Loucy (cell line): ENCODE measurements around the gene UBA7.

Experiments
- EZH2phosphoT487 ChIP-seq: fragments of 200-600 bp; IDR thresholded peaks from 2 replicates; pipeline ENCODE4 v1.6.1; 2018; ENCODE audit warnings: antibody characterized with exemption, mild to moderate bottlenecking, moderate library complexity, borderline replicate concordance
- TF ChIP-seq, protein P1 (sequence below): fragments of 200-600 bp; sonication (generic); conservative IDR thresholded peaks from 2 replicates; pipeline ENCODE4 v1.5.1; 2014; ENCODE audit warnings: mild to moderate bottlenecking, antibody characterized with exemption, low read length

GRCh38 chr3:49793486-49794085, 20.2 kb downstream of the UBA7 start:
- TF ChIP-seq, protein P1, sequence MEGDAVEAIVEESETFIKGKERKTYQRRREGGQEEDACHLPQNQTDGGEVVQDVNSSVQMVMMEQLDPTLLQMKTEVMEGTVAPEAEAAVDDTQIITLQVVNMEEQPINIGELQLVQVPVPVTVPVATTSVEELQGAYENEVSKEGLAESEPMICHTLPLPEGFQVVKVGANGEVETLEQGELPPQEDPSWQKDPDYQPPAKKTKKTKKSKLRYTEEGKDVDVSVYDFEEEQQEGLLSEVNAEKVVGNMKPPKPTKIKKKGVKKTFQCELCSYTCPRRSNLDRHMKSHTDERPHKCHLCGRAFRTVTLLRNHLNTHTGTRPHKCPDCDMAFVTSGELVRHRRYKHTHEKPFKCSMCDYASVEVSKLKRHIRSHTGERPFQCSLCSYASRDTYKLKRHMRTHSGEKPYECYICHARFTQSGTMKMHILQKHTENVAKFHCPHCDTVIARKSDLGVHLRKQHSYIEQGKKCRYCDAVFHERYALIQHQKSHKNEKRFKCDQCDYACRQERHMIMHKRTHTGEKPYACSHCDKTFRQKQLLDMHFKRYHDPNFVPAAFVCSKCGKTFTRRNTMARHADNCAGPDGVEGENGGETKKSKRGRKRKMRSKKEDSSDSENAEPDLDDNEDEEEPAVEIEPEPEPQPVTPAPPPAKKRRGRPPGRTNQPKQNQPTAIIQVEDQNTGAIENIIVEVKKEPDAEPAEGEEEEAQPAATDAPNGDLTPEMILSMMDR, result no peak
- TF ChIP-seq EZH2phosphoT487, result no peak
